ENCODE data around the gene ICAM2.

ICAM2 gene

GRCh38 chr17:63972796-63973195, 47.6 kb downstream of the ICAM2 start, which contains the start of gene SCN4A:
Gene SCN4A, minus strand, starts transcription at chr17:63972918. Its CDS starts 77 bp downstream, at chr17:63972841.
- ATAC-seq, result no peak
- no peak within 1 kb of the TSS for H3K4me3 Mint-ChIP-seq
- peaks cover 17% of the 10 kb centered on the region for H3K4me1 Mint-ChIP-seq
- no peaks in the 10 kb centered on the region for H3K9me3 Mint-ChIP-seq
- H3K27me3 Mint-ChIP-seq, result no peaks in the 10 kb centered on the region
- DNase-seq, result no peak
- peak within 1 kb of the TSS; percentile 1 for H3K27ac Mint-ChIP-seq
- no peaks in the 10 kb centered on the region for H3K36me3 Mint-ChIP-seq (ENCODE audit: low read depth)

GRCh38 chr17:63969278-63969677, 51.2 kb downstream of the ICAM2 start:
- Mint-ChIP-seq H3K27me3 (no peaks in the 10 kb centered on the region), H3K9me3 (no peaks in the 10 kb centered on the region), H3K4me3 (no peak overlapping the region), H3K27ac (no peak overlapping the region), H3K36me3 (ENCODE audit: low read depth) (no peaks in the 10 kb centered on the region), H3K4me1 (peaks cover 23% of the 10 kb centered on the region)
- DNase-seq (no peak), ATAC-seq (no peak)

- no peak overlapping the region for H3K4me3 Mint-ChIP-seq
- H3K27me3 Mint-ChIP-seq, result no peaks in the 10 kb centered on the region
- no peaks in the 10 kb centered on the region for H3K9me3 Mint-ChIP-seq
- ATAC-seq (peak; percentile 30), DNase-seq (peak; percentile 25)
- H3K27ac Mint-ChIP-seq, result no peak overlapping the region
- no peaks in the 10 kb centered on the region for H3K36me3 Mint-ChIP-seq (ENCODE audit: low read depth)
- H3K4me1 Mint-ChIP-seq, result peaks cover 22% of the 10 kb centered on the region
These were observed 52.5 kb downstream of the ICAM2 start for GRCh38 chr17:63967953-63968352.

- Mint-ChIP-seq H3K4me3 (no peak overlapping the region), H3K27ac (peak overlapping the region; percentile 16), H3K36me3 (ENCODE audit: low read depth) (no peaks in the 10 kb centered on the region), H3K9me3 (no peaks in the 10 kb centered on the region), H3K4me1 (peaks cover 23% of the 10 kb centered on the region), H3K27me3 (no peaks in the 10 kb centered on the region)
- ATAC-seq, result peak; percentile 77
- DNase-seq, result peak; percentile 26
These were observed 53.7 kb downstream of the ICAM2 start for GRCh38 chr17:63966646-63967264.

DNA sequence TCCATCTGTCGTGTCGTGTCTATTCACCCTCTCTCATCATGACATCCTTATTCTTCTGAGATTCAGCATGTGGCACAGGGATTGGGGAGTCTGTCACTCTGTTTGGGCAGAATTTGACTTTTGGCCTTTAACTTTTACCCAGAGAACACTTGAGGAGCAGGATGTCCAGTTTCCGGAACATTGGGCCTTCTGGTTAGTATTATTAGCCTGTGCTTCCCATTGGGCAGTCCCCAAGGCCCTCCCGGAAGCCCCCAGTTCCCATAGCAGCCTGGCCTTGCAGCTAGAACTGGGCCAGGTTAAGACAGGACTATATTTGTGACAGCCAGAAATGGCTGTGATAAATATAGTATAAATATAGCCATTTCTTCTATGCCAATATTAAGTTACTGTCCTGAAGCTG, 57.3 kb downstream of the ICAM2 start:
- ATAC-seq, result no peak
- Mint-ChIP-seq H3K9me3 (no peaks in the 10 kb centered on the region), H3K4me1 (peaks cover 22% of the 10 kb centered on the region), H3K4me3 (no peak overlapping the region), H3K36me3 (ENCODE audit: low read depth) (no peaks in the 10 kb centered on the region), H3K27me3 (no peaks in the 10 kb centered on the region), H3K27ac (no peak overlapping the region)
- no peak for DNase-seq

DNA sequence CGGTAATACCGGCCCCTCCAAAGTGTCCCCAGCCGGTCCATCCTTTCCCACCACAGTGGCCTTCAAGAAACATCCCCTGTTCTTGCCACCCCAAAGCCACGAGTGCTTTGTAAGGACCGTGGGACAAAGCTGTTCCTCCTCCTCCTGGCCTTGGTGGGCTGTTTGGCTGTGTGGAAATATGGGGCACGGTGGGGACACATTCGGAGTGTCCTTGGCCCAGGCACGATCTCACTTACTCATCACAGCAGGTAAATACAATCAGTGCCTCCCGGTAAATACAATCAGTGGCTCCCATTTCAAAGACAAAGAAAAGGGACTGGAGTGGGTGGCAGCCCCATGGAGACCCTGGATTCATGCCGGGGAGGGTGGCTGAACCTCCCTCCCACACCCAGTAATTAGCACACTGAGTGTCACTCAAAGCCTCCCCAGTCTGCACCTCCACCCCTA, 58.1 kb downstream of the ICAM2 start:
- ATAC-seq, result no peak
- Mint-ChIP-seq H3K27ac (no peak overlapping the region), H3K4me1 (peaks cover 15% of the 10 kb centered on the region), H3K36me3 (ENCODE audit: low read depth) (no peaks in the 10 kb centered on the region), H3K4me3 (no peak overlapping the region), H3K9me3 (no peaks in the 10 kb centered on the region), H3K27me3 (no peaks in the 10 kb centered on the region)
- no peak for DNase-seq

DNA sequence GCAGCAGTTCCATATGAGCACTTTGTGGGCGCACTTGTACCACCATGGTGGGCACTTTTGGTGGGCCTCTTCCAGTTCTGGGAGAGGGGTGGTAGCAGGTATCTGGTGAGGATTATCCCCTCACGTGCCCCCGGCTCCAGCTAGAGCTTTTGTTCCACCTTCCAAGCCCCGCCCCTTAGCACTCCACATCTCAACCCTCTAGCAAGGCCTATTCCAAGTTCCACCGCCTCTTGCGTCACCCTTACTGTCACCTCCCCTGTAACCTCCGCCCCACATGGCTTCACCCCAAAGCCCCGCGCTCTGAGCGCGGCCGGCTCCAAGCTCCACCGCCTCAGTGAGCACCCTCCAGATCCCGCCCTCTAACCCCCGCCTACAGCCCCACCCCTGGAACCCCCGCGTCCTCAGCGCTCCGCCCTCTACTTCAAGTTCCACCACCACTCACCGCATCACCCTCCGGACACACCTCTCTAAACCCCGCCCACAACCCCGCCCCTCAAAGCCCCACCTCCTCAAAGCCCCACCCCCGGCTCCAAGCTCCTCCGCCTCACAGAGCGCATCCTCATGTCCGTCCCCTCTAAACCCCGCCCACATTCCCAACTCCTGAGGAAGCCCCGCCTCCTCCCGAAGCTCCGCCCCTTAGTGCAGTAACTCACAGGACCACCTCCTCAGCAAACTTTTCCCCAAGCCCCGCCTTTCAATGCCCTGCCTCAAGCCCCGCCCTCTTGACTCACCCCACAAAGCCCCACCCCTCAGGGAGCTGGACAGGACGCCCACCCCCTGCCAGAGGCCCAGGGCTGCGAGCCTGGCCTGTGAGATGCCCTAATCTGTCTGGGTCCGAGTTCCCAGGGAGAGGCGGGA, 58.8 kb downstream of the ICAM2 start:
- no peaks in the 10 kb centered on the region for H3K36me3 Mint-ChIP-seq (ENCODE audit: low read depth)
- peak overlapping the region; percentile 38 for H3K4me3 Mint-ChIP-seq
- no peaks in the 10 kb centered on the region for H3K27me3 Mint-ChIP-seq
- peak; percentile 47 for DNase-seq
- no peaks in the 10 kb centered on the region for H3K9me3 Mint-ChIP-seq
- H3K27ac Mint-ChIP-seq, result no peak overlapping the region
- peaks cover 8% of the 10 kb centered on the region for H3K4me1 Mint-ChIP-seq
- peak; percentile 55 for ATAC-seq

DNA sequence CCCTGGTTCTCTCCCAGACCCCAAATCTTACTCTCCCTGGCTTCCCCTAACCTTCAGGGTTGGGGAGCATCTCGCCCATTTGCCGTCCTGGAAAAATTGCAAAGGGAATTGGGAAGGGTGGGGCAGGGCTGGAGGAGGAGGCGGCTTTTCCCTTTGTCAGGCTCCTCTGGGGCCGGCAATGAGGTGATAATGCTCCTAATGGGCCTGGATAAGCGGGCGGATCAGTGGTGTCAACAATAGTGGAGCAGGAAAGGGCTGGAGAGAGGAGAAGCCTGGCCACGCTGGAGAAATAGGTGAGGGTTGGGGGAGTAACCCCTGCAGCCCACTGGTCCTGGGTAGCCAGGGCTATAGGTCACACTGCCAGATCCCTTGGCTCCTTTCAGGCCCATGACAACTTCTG, 60.0 kb downstream of the ICAM2 start:
- Mint-ChIP-seq H3K27me3 (no peaks in the 10 kb centered on the region), H3K4me1 (peaks cover 4% of the 10 kb centered on the region), H3K36me3 (ENCODE audit: low read depth) (no peaks in the 10 kb centered on the region), H3K4me3 (no peak overlapping the region), H3K9me3 (no peaks in the 10 kb centered on the region), H3K27ac (no peak overlapping the region)
- no peak for DNase-seq
- ATAC-seq, result no peak

GRCh38 chr17:63960006-63960405, 60.4 kb downstream of the ICAM2 start:
- Mint-ChIP-seq H3K27me3 (no peaks in the 10 kb centered on the region), H3K36me3 (ENCODE audit: low read depth) (no peaks in the 10 kb centered on the region), H3K9me3 (no peaks in the 10 kb centered on the region), H3K4me1 (peaks cover 7% of the 10 kb centered on the region), H3K4me3 (no peak overlapping the region), H3K27ac (no peak overlapping the region)
- ATAC-seq (no peak), DNase-seq (no peak)

DNA sequence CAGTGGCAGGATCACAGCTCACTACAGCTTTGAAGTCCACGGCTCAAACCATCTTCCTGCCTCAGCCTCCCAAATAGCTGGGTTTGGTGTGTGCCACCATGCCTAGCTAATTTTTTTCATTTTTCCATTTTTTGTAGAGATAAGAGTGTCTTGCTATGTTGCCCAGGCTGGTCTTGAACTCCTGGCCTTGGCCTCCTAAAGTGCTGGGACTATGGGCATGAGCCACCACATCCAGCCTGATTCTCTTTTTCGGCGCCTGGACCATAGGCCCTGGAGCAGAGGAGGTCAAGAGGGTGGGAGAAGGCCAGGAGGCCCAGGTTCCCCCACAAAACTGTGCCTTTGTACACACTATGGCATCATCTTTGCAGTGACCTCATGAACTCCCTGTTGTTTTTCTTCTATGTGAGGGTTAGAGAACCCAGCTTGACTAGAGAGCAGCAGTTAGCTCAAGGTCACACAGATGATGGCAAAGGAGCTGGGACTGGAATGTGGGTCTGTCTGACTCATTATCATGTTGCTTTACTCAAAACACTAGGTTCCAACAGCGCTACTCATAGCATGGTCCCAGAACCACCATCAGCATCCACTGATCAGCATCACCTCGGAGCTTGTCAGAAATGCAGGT, 64.0 kb downstream of the ICAM2 start:
- no peaks in the 10 kb centered on the region for H3K36me3 Mint-ChIP-seq (ENCODE audit: low read depth)
- peaks cover 24% of the 10 kb centered on the region for H3K4me1 Mint-ChIP-seq
- H3K9me3 Mint-ChIP-seq, result no peaks in the 10 kb centered on the region
- no peaks in the 10 kb centered on the region for H3K27me3 Mint-ChIP-seq
- no peak for DNase-seq
- H3K27ac Mint-ChIP-seq, result no peak overlapping the region
- no peak for ATAC-seq
- H3K4me3 Mint-ChIP-seq, result no peak overlapping the region

- ATAC-seq, result no peak
- Mint-ChIP-seq H3K27ac (no peak overlapping the region), H3K4me3 (no peak overlapping the region), H3K27me3 (no peaks in the 10 kb centered on the region), H3K4me1 (peaks cover 25% of the 10 kb centered on the region), H3K36me3 (ENCODE audit: low read depth) (no peaks in the 10 kb centered on the region), H3K9me3 (no peaks in the 10 kb centered on the region)
- DNase-seq, result no peak
These were observed 64.6 kb downstream of the ICAM2 start for GRCh38 chr17:63955791-63956190.

DNA sequence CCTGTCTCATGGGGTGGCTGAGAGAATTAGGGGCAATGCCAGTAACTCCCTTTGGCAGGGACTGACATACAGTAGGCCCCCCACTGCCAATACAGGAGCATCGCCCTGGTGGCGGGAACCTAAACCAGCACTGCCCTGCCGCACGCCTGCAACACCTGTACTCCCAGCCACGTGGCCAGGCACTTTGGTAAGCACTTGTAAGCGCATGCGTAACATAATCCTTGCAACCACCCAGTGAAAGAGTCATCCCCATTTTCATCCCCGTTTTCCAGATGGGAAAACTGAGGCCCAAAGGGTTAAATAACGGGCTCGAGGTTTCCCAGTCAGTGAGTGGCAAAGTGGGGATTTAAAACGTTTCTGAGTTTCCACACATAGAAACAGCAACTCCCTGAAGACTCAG, 65.2 kb downstream of the ICAM2 start:
- Mint-ChIP-seq H3K27me3 (no peaks in the 10 kb centered on the region), H3K9me3 (no peaks in the 10 kb centered on the region), H3K4me1 (peaks cover 25% of the 10 kb centered on the region), H3K36me3 (ENCODE audit: low read depth) (no peaks in the 10 kb centered on the region), H3K27ac (no peak overlapping the region), H3K4me3 (no peak overlapping the region)
- DNase-seq (no peak), ATAC-seq (no peak)

GRCh38 chr17:63954402-63955063, 65.9 kb downstream of the ICAM2 start:
- H3K27me3 Mint-ChIP-seq, result no peaks in the 10 kb centered on the region
- H3K27ac Mint-ChIP-seq, result peak overlapping the region; percentile 50
- DNase-seq (peak; percentile 39), ATAC-seq (peak; percentile 73)
- no peaks in the 10 kb centered on the region for H3K9me3 Mint-ChIP-seq
- no peak overlapping the region for H3K4me3 Mint-ChIP-seq
- no peaks in the 10 kb centered on the region for H3K36me3 Mint-ChIP-seq (ENCODE audit: low read depth)
- peaks cover 25% of the 10 kb centered on the region for H3K4me1 Mint-ChIP-seq
